Measurements from ENCODE around the gene NDUFB8. TPM values are rescaled to one million over a fixed set of nuclear protein-coding genes. Genes with fewer than 3 reads are reported as not detected.

Gene NDUFB8
- total and polyA plus RNA-seq, 11 donors = 264 to 1,192 (median 417) TPM

- Histone ChIP-seq H3K4me1 (peaks cover 0 to 15% (median 10%) of the 10 kb centered on the region in 12 donors), H3K4me3 (peak overlapping the region in 6 of 12 donors; percentile 3 to 30 (median 7)), H3K27ac (no peak overlapping the region), H3K9me3 (no peaks in the 10 kb centered on the region), H3K36me3 (peaks cover 0 to 12% (median 0%) of the 10 kb centered on the region in 9 donors), H3K27me3 (peaks cover 6 to 57% (median 43%) of the 10 kb centered on the region in 9 donors)
- 6 to 10% (median 7%) methylated on average over 21 to 62 of the region's 62 CpGs for WGBS, 4 donors
- DNase-seq (peak; percentile 36 to 78 (median 50)), ATAC-seq (peak; percentile 73 to 86 (median 85))
- TF ChIP-seq, protein P1, sequence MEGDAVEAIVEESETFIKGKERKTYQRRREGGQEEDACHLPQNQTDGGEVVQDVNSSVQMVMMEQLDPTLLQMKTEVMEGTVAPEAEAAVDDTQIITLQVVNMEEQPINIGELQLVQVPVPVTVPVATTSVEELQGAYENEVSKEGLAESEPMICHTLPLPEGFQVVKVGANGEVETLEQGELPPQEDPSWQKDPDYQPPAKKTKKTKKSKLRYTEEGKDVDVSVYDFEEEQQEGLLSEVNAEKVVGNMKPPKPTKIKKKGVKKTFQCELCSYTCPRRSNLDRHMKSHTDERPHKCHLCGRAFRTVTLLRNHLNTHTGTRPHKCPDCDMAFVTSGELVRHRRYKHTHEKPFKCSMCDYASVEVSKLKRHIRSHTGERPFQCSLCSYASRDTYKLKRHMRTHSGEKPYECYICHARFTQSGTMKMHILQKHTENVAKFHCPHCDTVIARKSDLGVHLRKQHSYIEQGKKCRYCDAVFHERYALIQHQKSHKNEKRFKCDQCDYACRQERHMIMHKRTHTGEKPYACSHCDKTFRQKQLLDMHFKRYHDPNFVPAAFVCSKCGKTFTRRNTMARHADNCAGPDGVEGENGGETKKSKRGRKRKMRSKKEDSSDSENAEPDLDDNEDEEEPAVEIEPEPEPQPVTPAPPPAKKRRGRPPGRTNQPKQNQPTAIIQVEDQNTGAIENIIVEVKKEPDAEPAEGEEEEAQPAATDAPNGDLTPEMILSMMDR (IDR thresholded peaks at IDR 0.05) = peak; percentile 47 to 78 (median 70)
- TF ChIP-seq POLR2A (IDR thresholded peaks at IDR 0.05) = no peak
- intact Hi-C loops (cut with DNase I) = loop anchor here in 9 of 10 donors (1.0 to 10.0 kb wide), 7 partner anchors 183 to 450 kb away; partner anchors contain the start of gene PAX2 (in 4 of the 9)
Measured at GRCh38 chr10:100562008-100562672, 32.5 kb upstream of the NDUFB8 start.

DNA sequence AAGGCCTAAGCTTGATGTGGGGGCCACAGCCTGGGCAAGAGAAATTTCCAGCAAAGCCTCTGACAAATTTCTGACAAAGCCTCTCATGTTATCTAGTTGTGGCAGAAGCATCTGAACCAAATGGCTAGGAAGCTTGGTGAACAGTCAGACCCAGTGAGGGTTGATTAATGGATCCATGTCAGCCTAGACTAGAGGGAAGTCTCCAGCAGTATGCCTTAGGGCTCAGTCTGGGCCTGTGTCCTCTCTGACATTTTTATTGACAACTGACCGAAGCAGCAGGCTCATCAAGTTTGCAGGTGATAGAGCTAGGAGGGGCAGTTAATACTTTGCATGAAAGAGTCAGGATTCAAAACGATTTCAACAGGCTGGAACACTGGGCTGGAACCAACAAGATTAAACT is 31.3 kb upstream of the NDUFB8 start:
- intact Hi-C loops (cut with DNase I) = loop anchor here in 8 of 10 donors (5.0 to 10.0 kb wide), 5 partner anchors 184 to 451 kb away; partner anchors contain the start of gene PAX2 (in 4 of the 8)
- no peak for DNase-seq
- peaks cover 0 to 15% (median 10%) of the 10 kb centered on the region in 12 donors for H3K4me1 ChIP-seq
- no peak overlapping the region for H3K27ac ChIP-seq
- no peak for ATAC-seq
- TF ChIP-seq, protein P1 (IDR thresholded peaks at IDR 0.05) = no peak
- TF ChIP-seq POLR2A (IDR thresholded peaks at IDR 0.05) = no peak
- 80 to 91% (median 84%) methylated on average over 2 of the region's 2 CpGs for WGBS, 4 donors
- no peaks in the 10 kb centered on the region for H3K9me3 ChIP-seq
- peaks cover 4 to 47% (median 36%) of the 10 kb centered on the region in 9 donors for H3K27me3 ChIP-seq
- no peak overlapping the region for H3K4me3 ChIP-seq
- peaks cover 0 to 19% (median 0%) of the 10 kb centered on the region in 9 donors for H3K36me3 ChIP-seq

GRCh38 chr10:100560248-100560647 is 30.6 kb upstream of the NDUFB8 start:
- no peak overlapping the region for H3K4me3 ChIP-seq
- TF ChIP-seq, protein P1 (IDR thresholded peaks at IDR 0.05) = no peak
- TF ChIP-seq POLR2A (IDR thresholded peaks at IDR 0.05) = no peak
- peaks cover 4 to 39% (median 29%) of the 10 kb centered on the region in 9 donors for H3K27me3 ChIP-seq
- no peak for DNase-seq
- intact Hi-C loops (cut with DNase I) = loop anchor here in 8 of 10 donors (5.0 to 10.0 kb wide), 5 partner anchors 185 to 452 kb away; partner anchors contain the start of gene PAX2 (in 4 of the 8)
- no peak overlapping the region for H3K27ac ChIP-seq
- WGBS, 4 donors = 95 to 100% (median 100%) methylated on average over 1 of the region's 1 CpG
- H3K9me3 ChIP-seq = no peaks in the 10 kb centered on the region
- H3K36me3 ChIP-seq = peaks cover 0 to 27% (median under 1%) of the 10 kb centered on the region in 9 donors
- H3K4me1 ChIP-seq = peaks cover 0 to 15% (median 10%) of the 10 kb centered on the region in 12 donors
- no peak for ATAC-seq

- 92 to 96% (median 93%) methylated on average over 2 of the region's 2 CpGs for WGBS, 4 donors
- intact Hi-C loops (cut with DNase I) = no loop called here
Measured at GRCh38 chr10:100554902-100555301, 25.2 kb upstream of the NDUFB8 start.

More at GRCh38 chr10:100554902-100555301, 25.2 kb upstream of the NDUFB8 start:
- no peak overlapping the region for H3K4me3 ChIP-seq
- H3K36me3 ChIP-seq = peaks cover 0 to 54% (median 13%) of the 10 kb centered on the region in 9 donors
- H3K27ac ChIP-seq = no peak overlapping the region
- peaks cover 0 to 5% (median 0%) of the 10 kb centered on the region in 12 donors for H3K4me1 ChIP-seq
- H3K9me3 ChIP-seq = no peaks in the 10 kb centered on the region
- ATAC-seq (no peak), DNase-seq (no peak)
- no peaks in the 10 kb centered on the region for H3K27me3 ChIP-seq
- TF ChIP-seq, protein P1 (IDR thresholded peaks at IDR 0.05) = no peak
- TF ChIP-seq POLR2A (IDR thresholded peaks at IDR 0.05) = no peak
